ENCODE measurements around the gene FKBP7. TPM values are rescaled to one million over a fixed set of nuclear protein-coding genes. Genes with fewer than 3 reads are reported as not detected.
"Not testable (repeated sequence)": the region's sequence is repeated elsewhere in the genome, so short reads cannot be mapped to it uniquely, and the experiment has no call there.

Gene FKBP7
- total RNA-seq, 1 experiment from 2014 or later: 51.6 TPM

- DNase-seq (ENCODE audit: low read depth): no peak
Measured at GRCh38 chr2:178485356-178485755, 7.0 kb upstream of the FKBP7 start.

GRCh38 chr2:178484245-178485041, 6.0 kb upstream of the FKBP7 start:
- DNase-seq (ENCODE audit: low read depth): peak; percentile 46

GRCh38 chr2:178482437-178482836, 4.0 kb upstream of the FKBP7 start:
- DNase-seq (ENCODE audit: low read depth): no peak

- DNase-seq (ENCODE audit: low read depth): peak; percentile 96
Measured at GRCh38 chr2:178480227-178481181, 2.1 kb upstream of the FKBP7 start, which contains the start of gene PLEKHA3. Gene PLEKHA3 (plus strand): TSS chr2:178480457. CDS start chr2:178480870, 413 bp downstream.

- DNase-seq (ENCODE audit: low read depth): no peak
Measured at GRCh38 chr2:178479758-178480226, 1.4 kb upstream of the FKBP7 start.

GRCh38 chr2:178479275-178479616, 846 bp upstream of the FKBP7 start:
- DNase-seq (ENCODE audit: low read depth): no peak

- peak; percentile 19 for DNase-seq (ENCODE audit: low read depth)
Measured at GRCh38 chr2:178478130-178478438, 316 bp downstream of the FKBP7 start.

- peak; percentile 12 for DNase-seq (ENCODE audit: low read depth)
Measured at GRCh38 chr2:178477443-178478129, 814 bp downstream of the FKBP7 start.

GRCh38 chr2:178476477-178476876, 1.9 kb downstream of the FKBP7 start:
- no peak for DNase-seq (ENCODE audit: low read depth)

GRCh38 chr2:178474560-178474959, 3.8 kb downstream of the FKBP7 start:
- no peak for DNase-seq (ENCODE audit: low read depth)

- peak; percentile 57 for DNase-seq (ENCODE audit: low read depth)
Measured at GRCh38 chr2:178473931-178474330, 4.5 kb downstream of the FKBP7 start.

GRCh38 chr2:178473373-178473772, 5.0 kb downstream of the FKBP7 start:
- DNase-seq (ENCODE audit: low read depth): no peak

GRCh38 chr2:178471313-178471712, 7.1 kb downstream of the FKBP7 start:
- DNase-seq (ENCODE audit: low read depth): not testable (repeated sequence)

GRCh38 chr2:178469219-178469849, 9.1 kb downstream of the FKBP7 start:
- no peak for DNase-seq (ENCODE audit: low read depth)

- DNase-seq (ENCODE audit: low read depth): no peak
Measured at GRCh38 chr2:178457390-178457886, 21.0 kb downstream of the FKBP7 start.

GRCh38 chr2:178455947-178456346, 22.5 kb downstream of the FKBP7 start:
- peak; percentile 65 for DNase-seq (ENCODE audit: low read depth)

GRCh38 chr2:178452870-178453269, 25.5 kb downstream of the FKBP7 start:
- DNase-seq (ENCODE audit: low read depth): no peak

GRCh38 chr2:178452334-178452733, 26.1 kb downstream of the FKBP7 start:
- no peak for DNase-seq (ENCODE audit: low read depth)

GRCh38 chr2:178450774-178451525, 27.4 kb downstream of the FKBP7 start, which contains the start of the genes PJVK and PRKRA:
Gene PJVK (plus strand): TSS chr2:178451378. CDS start chr2:178453410, 2,032 bp downstream.
Gene PRKRA (minus strand): TSS chr2:178451175. CDS start chr2:178451030, 145 bp downstream.
- peak; percentile 96 for DNase-seq (ENCODE audit: low read depth)

GRCh38 chr2:178450524-178450773, 28.0 kb downstream of the FKBP7 start:
- DNase-seq (ENCODE audit: low read depth): peak; percentile 76
